Muscle of arm (tissue), 12 donors: Measurements from ENCODE around the gene SSC5D. TPM values are rescaled to one million over a fixed set of nuclear protein-coding genes. Genes with fewer than 3 reads are reported as not detected.

Experiments used
- DNase-seq: peaks from one replicate; pipeline ENCODE4 v3.0.0-alpha.2; 2013
- polyA plus RNA-seq, 12 donors: library from polyadenylated mRNA; unstranded; fragments of 120-200 nt; gene quantifications; one replicate each; pipeline ENCODE4 v1.2.1, GENCODE V29; 2013; ENCODE audit not compliant: insufficient read length in 12 of 12

SSC5D gene
- polyA plus RNA-seq, 12 donors = 12.2 to 37.5 (median 19.3) TPM; not detected in 1

DNA sequence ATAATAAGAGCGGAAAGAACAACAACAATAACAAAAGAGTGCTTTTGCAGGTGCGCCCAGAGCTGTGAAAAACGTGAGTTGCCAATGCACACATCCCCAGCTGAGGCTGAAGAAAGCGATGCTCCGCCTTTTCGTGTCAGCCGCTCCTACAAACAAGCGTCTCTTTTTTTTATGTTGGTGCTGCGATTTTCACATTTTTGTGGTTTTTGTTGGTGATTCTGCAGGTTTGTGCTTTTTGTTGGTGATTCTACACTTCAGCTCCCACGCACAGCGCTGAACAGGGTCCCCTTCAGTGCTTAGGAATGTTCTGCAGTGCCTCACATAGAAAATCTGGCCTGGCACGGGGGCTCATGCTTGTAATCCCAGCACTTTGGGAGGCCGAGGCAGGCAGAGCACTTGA, 64.4 kb downstream of the SSC5D start:
- no peak for DNase-seq

DNA sequence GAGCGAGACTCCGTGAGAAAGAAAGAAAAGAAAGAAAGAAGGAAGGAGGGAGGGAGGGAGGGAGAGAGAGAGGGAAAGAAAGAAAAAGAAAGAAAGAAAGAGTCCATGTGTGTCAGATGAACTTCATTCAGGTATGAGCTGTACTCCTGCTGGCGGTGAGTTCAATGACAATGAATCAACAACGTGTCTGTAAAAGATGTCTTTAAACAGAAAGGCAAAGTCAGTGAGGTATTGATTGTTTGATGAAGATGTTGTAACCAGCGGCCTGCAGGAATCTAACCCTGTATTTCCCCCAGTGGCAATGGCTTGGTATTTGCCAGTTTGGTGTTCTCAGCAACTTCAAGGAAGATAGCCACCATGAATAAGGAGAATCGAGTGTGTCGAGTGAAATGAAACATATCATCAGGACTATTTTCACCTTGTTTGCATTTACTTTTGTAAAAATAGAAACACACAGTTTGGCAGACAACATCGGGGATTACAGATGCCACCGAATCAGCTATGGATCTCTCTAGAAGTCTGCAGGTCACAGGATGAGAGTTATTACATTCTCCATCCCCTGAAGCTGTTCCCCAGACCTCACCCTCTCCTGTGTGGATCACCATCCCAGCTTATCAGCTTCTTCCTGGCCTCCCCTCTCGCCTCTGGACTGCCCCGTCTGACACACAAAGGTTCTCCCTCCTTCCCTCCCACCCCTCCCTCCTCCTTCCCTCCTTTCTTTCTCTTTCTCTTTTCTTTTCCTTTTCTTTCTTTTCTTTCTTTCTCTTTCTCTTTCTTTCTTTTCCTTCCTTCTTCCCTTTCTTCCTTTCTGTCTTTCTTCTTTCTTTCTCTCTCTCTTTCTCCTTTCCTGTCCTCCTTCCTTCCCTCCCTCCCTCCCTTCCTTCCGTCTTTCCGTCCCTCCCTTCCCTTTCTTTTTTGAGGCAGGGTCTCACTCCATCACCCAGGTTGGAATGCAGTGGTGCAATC, 65.3 kb downstream of the SSC5D start:
- no peak for DNase-seq

DNA sequence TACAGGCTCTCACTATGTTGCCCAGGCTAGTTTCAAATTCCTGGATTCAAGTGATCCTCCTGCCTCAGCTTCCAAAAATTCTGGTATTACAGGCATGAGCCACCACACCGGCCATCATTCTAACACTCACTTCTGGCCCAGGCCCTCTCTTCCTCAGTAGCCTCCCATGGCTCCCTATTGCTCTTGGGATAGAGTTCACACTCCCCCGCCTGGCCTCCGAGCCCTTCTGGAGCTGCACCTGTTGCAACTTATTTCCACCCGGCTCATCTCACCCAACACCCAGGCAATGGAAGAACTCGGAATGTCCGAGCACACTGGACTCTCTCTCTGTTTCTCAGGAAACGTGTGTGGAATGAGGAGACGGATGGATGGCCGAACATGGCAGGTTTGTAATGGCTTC, 66.1 kb downstream of the SSC5D start:
- no peak for DNase-seq

DNA sequence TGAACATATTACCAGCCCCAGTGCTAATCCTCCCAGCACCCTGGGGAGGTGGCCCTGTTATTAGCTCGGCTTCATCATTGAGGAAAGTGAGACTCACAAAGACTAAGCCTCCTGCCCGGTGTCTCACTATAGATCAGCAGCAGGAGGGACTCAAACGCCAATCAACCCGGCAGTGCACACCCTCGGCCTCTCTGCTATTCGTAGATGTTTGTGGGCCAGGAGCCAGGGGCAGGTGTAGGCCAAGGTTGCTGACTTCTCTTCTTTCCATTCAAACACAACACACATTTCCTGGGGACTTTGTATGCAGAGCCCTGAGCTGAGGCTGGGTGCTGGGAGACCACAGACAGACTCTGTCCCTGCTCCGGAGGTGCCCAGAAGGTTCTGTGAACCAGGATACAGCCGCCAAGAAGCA, 66.5 kb downstream of the SSC5D start:
- DNase-seq = no peak

DNA sequence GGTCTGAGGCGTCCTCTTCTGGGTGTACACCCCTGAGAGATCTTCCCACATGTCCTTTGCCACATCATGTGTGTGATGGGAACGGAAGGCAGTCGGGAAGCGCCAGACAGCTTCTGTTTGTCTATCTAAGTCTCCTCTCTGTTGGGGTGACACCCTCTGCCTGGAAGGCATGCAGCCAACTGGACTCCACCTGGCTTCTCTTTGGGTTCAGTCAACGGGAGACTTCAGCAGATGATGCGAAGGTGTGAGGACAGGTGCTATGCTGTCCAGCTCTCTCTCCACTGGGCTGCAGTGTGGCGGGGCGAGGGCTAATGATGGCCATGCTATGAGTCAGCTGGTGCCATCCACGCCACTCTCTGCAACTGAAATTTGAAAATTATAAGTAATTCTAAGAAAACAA, 71.4 kb downstream of the SSC5D start:
- no peak for DNase-seq

DNA sequence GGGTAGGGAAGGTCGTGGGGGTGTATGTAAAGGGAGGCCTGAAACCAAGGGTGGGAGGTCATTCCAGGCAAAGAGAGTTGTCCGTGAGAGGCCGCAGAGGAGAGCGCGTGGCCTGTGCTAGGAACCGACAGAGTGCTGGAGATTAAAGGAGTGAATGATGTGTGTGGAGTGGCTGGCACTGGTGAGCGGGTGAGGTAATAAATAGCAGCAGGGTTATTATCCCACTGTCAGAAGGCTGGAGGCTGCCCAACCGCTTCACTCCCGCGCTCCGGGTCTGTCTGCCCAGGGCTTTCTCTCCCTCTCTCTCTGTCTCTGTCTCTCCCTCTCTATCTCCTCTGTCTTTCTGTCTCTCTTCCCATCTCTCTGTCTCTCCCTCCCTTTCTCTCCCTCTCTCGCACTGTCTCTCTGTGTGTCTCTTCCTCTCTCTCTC, 75.0 kb downstream of the SSC5D start:
- DNase-seq = no peak

DNA sequence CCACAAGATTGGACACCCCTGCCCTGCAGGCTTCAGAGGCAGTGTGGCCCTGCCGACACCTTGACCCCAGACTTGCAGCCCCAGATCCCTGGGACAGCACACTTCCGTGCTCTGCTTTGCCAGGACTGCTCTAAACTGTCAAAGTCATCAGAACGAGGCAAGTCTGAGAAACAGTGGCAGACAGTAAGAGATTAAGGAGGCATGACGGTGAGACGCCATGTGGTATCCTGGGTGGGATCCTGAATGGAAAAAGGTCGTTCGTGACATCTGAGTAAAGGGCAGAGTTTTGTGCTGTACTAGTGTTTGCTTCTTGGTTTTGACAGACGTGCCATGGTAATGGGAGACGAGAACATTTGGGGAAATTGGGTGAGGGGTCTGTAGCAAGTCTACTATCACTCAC, 78.6 kb downstream of the SSC5D start:
- DNase-seq = no peak

DNA sequence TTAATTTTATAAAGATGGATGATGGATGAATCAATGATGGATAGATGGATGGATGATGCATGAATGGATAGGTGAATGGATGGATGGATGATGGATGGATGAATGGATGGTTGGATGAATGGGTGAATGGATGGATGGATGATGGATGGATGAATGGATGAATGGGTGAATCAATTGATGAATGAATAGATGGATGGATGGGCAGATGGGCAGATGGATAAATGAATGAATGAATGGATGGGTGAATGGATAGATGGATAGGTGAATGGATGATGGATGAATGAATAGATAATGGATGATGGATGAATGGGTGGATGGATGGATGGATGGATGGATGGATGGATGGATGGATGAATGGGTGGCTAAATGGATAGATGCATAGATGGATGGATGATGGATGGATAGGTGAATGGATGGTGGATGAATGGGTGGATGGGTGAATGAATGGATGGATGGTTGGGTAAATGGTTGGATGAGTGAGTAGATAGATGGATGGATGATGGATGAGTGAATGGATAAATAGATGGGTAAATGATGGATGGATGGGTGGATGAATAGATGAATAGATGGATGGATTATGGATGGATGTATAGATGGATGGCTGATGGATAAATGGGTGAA, 79.6 kb downstream of the SSC5D start:
- DNase-seq = no peak

Other genes starting within 250 kb of the SSC5D start
- 10 to 100 TPM in 11 of 12 donors, not detected in 1; 21.5 to 45.8 (median 26.3) TPM for gene PPP6R1, start 229.4 kb upstream of the SSC5D start, polyA plus RNA-seq
- 10 to 100 TPM in 11 of 12 donors, not detected in 1; 13.9 to 50.2 (median 19.1) TPM for gene HSPBP1, start 208.3 kb upstream of the SSC5D start, polyA plus RNA-seq
- 10 to 100 TPM in 2 of 12 donors, 1 to 10 TPM in 9, not detected in 1; 5.9 to 24.6 (median 6.9) TPM for gene BRSK1, start 204.4 kb upstream of the SSC5D start, polyA plus RNA-seq
- 1 to 10 TPM in 2 of 12 donors, under 1 TPM in 8, not detected in 2; 0.40 to 1.1 (median 0.71) TPM for gene TMEM150B, start 163.1 kb upstream of the SSC5D start, polyA plus RNA-seq
- gene KMT5C, start 148.6 kb upstream of the SSC5D start, polyA plus RNA-seq = 10 to 100 TPM in 11 of 12 donors, not detected in 1; 11.9 to 59.4 (median 19.7) TPM
- 10 to 100 TPM in 1 of 12 donors, 1 to 10 TPM in 1, under 1 TPM in 4, not detected in 6; 0.07 to 18.3 (median 0.50) TPM for gene COX6B2, start 133.7 kb upstream of the SSC5D start, polyA plus RNA-seq
- under 1 TPM in 1 of 12 donors, not detected in 11; 0.07 TPM for gene GARIN5B, start 125.2 kb upstream of the SSC5D start, polyA plus RNA-seq
- under 1 TPM in 10 of 12 donors, not detected in 2; 0.14 to 0.53 (median 0.30) TPM for gene IL11, start 118.0 kb upstream of the SSC5D start, polyA plus RNA-seq
- gene TMEM190, start 111.6 kb upstream of the SSC5D start, polyA plus RNA-seq = under 1 TPM in 1 of 12 donors, not detected in 11; 0.58 TPM
- gene TMEM238, start 104.1 kb upstream of the SSC5D start, polyA plus RNA-seq = under 1 TPM in 3 of 12 donors, not detected in 9; 0.22 to 0.55 (median 0.35) TPM
- 1,000 to 10,000 TPM in 10 of 12 donors, 100 to 1,000 TPM in 1, not detected in 1; 796 to 2,808 (median 1,427) TPM for gene RPL28, start 102.5 kb upstream of the SSC5D start, polyA plus RNA-seq
- 100 to 1,000 TPM in 1 of 12 donors, 10 to 100 TPM in 10, not detected in 1; 19.2 to 108 (median 30.4) TPM for gene UBE2S, start 80.6 kb upstream of the SSC5D start, polyA plus RNA-seq
- gene SHISA7, start 45.1 kb upstream of the SSC5D start, polyA plus RNA-seq = 1 to 10 TPM in 1 of 12 donors, under 1 TPM in 9, not detected in 2; 0.07 to 1.1 (median 0.17) TPM
- 10 to 100 TPM in 11 of 12 donors, not detected in 1; 24.3 to 68.0 (median 27.9) TPM for gene ISOC2, start 26.8 kb upstream of the SSC5D start, polyA plus RNA-seq
- gene C19orf85, start 23.7 kb upstream of the SSC5D start, polyA plus RNA-seq = not detected
- 10 to 100 TPM in 1 of 12 donors, 1 to 10 TPM in 10, not detected in 1; 1.5 to 11.6 (median 2.4) TPM for gene ZNF628, start 11.8 kb upstream of the SSC5D start, polyA plus RNA-seq
- gene NAT14, start 3.2 kb upstream of the SSC5D start, polyA plus RNA-seq = 100 to 1,000 TPM in 1 of 12 donors, 10 to 100 TPM in 11; 15.8 to 381 (median 24.4) TPM
- gene SBK2, start 48.7 kb downstream of the SSC5D start, polyA plus RNA-seq = 10 to 100 TPM in 1 of 12 donors, 1 to 10 TPM in 10, not detected in 1; 1.1 to 18.7 (median 3.2) TPM
- gene SBK3, start 57.1 kb downstream of the SSC5D start, polyA plus RNA-seq = under 1 TPM in 3 of 12 donors, not detected in 9; 0.12 to 0.46 (median 0.18) TPM
- gene ZNF579, start 92.4 kb downstream of the SSC5D start, polyA plus RNA-seq = 10 to 100 TPM in 7 of 12 donors, 1 to 10 TPM in 4, not detected in 1; 7.3 to 26.0 (median 10.5) TPM
- 10 to 100 TPM in 9 of 12 donors, 1 to 10 TPM in 2, not detected in 1; 9.2 to 16.3 (median 11.0) TPM for gene FIZ1, start 111.1 kb downstream of the SSC5D start, polyA plus RNA-seq
- 10 to 100 TPM in 1 of 12 donors, 1 to 10 TPM in 9, not detected in 2; 4.2 to 11.2 (median 6.4) TPM for gene ZNF524, start 111.9 kb downstream of the SSC5D start, polyA plus RNA-seq
- 10 to 100 TPM in 1 of 12 donors, 1 to 10 TPM in 10, not detected in 1; 4.5 to 11.0 (median 5.5) TPM for gene ZNF865, start 117.2 kb downstream of the SSC5D start, polyA plus RNA-seq
- gene ZNF784, start 136.1 kb downstream of the SSC5D start, polyA plus RNA-seq = 10 to 100 TPM in 2 of 12 donors, 1 to 10 TPM in 9, not detected in 1; 5.6 to 14.3 (median 6.5) TPM
- 10 to 100 TPM in 11 of 12 donors, not detected in 1; 14.0 to 42.9 (median 18.9) TPM for gene ZNF580, start 152.6 kb downstream of the SSC5D start, polyA plus RNA-seq
- 10 to 100 TPM in 11 of 12 donors, not detected in 1; 17.9 to 33.7 (median 21.9) TPM for gene ZNF581, start 155.2 kb downstream of the SSC5D start, polyA plus RNA-seq
- gene CCDC106, start 159.8 kb downstream of the SSC5D start, polyA plus RNA-seq = 10 to 100 TPM in 11 of 12 donors, not detected in 1; 10.1 to 17.1 (median 11.7) TPM
- gene U2AF2, start 166.6 kb downstream of the SSC5D start, polyA plus RNA-seq = 100 to 1,000 TPM in 8 of 12 donors, 10 to 100 TPM in 3, not detected in 1; 80.0 to 151 (median 109) TPM
- gene EPN1, start 186.8 kb downstream of the SSC5D start, polyA plus RNA-seq = 100 to 1,000 TPM in 2 of 12 donors, 10 to 100 TPM in 9, not detected in 1; 44.1 to 113 (median 68.9) TPM
- gene NLRP9, start 250.0 kb downstream of the SSC5D start, polyA plus RNA-seq = not detected